Rectal smooth muscle tissue (tissue), 1 donor: ENCODE results near the gene MMP14.

Experiments used
- H3K27ac ChIP-seq: one replicate; pipeline ENCODE4 v1.7.0; 2013; ENCODE audit warnings: low read depth, low read length, inconsistent platforms
- H3K27me3 ChIP-seq: one replicate; pipeline ENCODE4 v1.7.0; 2013; ENCODE audit warnings: low read length; ENCODE audit not compliant: control insufficient read depth, insufficient read depth
- H3K36me3 ChIP-seq: one replicate; pipeline ENCODE4 v1.7.0; 2013; ENCODE audit warnings: low read length; ENCODE audit not compliant: control insufficient read depth, insufficient read depth
- H3K4me1 ChIP-seq: one replicate; pipeline ENCODE4 v1.7.0; 2013; ENCODE audit warnings: low read length; ENCODE audit not compliant: control insufficient read depth, insufficient read depth
- H3K4me3 ChIP-seq: one replicate; pipeline ENCODE4 v1.7.0; 2013; ENCODE audit warnings: low read length
- H3K9ac ChIP-seq: one replicate; pipeline ENCODE4 v1.7.0; 2013; ENCODE audit warnings: low read length

Gene MMP14

GRCh38 chr14:22887990-22888378 is 51.6 kb downstream of the MMP14 start:
- peak overlapping the region; percentile 62 for H3K4me3 ChIP-seq
- peak overlapping the region; percentile 16 for H3K9ac ChIP-seq
- no peak overlapping the region for H3K27ac ChIP-seq
- no peaks in the 10 kb centered on the region for H3K27me3 ChIP-seq
- H3K4me1 ChIP-seq: no peaks in the 10 kb centered on the region
- H3K36me3 ChIP-seq: no peaks in the 10 kb centered on the region

- no peaks in the 10 kb centered on the region for H3K36me3 ChIP-seq
- H3K4me1 ChIP-seq: no peaks in the 10 kb centered on the region
- no peak overlapping the region for H3K27ac ChIP-seq
- H3K9ac ChIP-seq: no peak overlapping the region
- H3K27me3 ChIP-seq: no peaks in the 10 kb centered on the region
- H3K4me3 ChIP-seq: no peak overlapping the region
Measured at GRCh38 chr14:22888662-22889061, 52.3 kb downstream of the MMP14 start.

GRCh38 chr14:22890416-22890815 is 54.0 kb downstream of the MMP14 start:
- H3K36me3 ChIP-seq: no peaks in the 10 kb centered on the region
- no peak overlapping the region for H3K4me3 ChIP-seq
- H3K4me1 ChIP-seq: no peaks in the 10 kb centered on the region
- H3K27me3 ChIP-seq: no peaks in the 10 kb centered on the region
- H3K9ac ChIP-seq: no peak overlapping the region
- no peak overlapping the region for H3K27ac ChIP-seq

GRCh38 chr14:22892488-22892887 is 56.1 kb downstream of the MMP14 start:
- Histone ChIP-seq H3K36me3 (no peaks in the 10 kb centered on the region), H3K9ac (no peak overlapping the region), H3K27me3 (no peaks in the 10 kb centered on the region), H3K4me3 (no peak overlapping the region), H3K4me1 (no peaks in the 10 kb centered on the region), H3K27ac (no peak overlapping the region)

- H3K9ac ChIP-seq: no peak overlapping the region
- H3K4me3 ChIP-seq: no peak overlapping the region
- peaks cover 4% of the 10 kb centered on the region for H3K4me1 ChIP-seq
- no peaks in the 10 kb centered on the region for H3K27me3 ChIP-seq
- no peak overlapping the region for H3K27ac ChIP-seq
- no peaks in the 10 kb centered on the region for H3K36me3 ChIP-seq
Measured at GRCh38 chr14:22893706-22894105, 57.3 kb downstream of the MMP14 start.

- no peaks in the 10 kb centered on the region for H3K27me3 ChIP-seq
- H3K4me1 ChIP-seq: peaks cover 10% of the 10 kb centered on the region
- H3K27ac ChIP-seq: no peak overlapping the region
- H3K9ac ChIP-seq: no peak overlapping the region
- no peaks in the 10 kb centered on the region for H3K36me3 ChIP-seq
- no peak overlapping the region for H3K4me3 ChIP-seq
Measured at GRCh38 chr14:22895402-22895801, 59.0 kb downstream of the MMP14 start.

- Histone ChIP-seq H3K27me3 (no peaks in the 10 kb centered on the region), H3K4me1 (peaks cover 10% of the 10 kb centered on the region), H3K27ac (no peak overlapping the region), H3K4me3 (no peak overlapping the region), H3K9ac (no peak overlapping the region), H3K36me3 (peaks cover 7% of the 10 kb centered on the region)
Measured at GRCh38 chr14:22896356-22896755, 60.0 kb downstream of the MMP14 start.

GRCh38 chr14:22896760-22897159 is 60.4 kb downstream of the MMP14 start:
- Histone ChIP-seq H3K36me3 (peaks cover 11% of the 10 kb centered on the region), H3K27ac (no peak overlapping the region), H3K4me1 (peaks cover 10% of the 10 kb centered on the region), H3K4me3 (no peak overlapping the region), H3K27me3 (no peaks in the 10 kb centered on the region), H3K9ac (no peak overlapping the region)

GRCh38 chr14:22897357-22897756 is 61.0 kb downstream of the MMP14 start:
- Histone ChIP-seq H3K36me3 (peaks cover 17% of the 10 kb centered on the region), H3K27ac (no peak overlapping the region), H3K4me3 (no peak overlapping the region), H3K27me3 (no peaks in the 10 kb centered on the region), H3K4me1 (peaks cover 10% of the 10 kb centered on the region), H3K9ac (no peak overlapping the region)
